Neutrophil (primary cell): ENCODE measurements around the gene ZNF148.
A peak's percentile ranks its signal among the peaks of the same experiment; 100 is the strongest.

ENCODE experiments used
- H3K27ac ChIP-seq: fragments of 200-600 bp; sonication (generic); 2 replicates; pipeline ENCODE4 v1.5.1; 2016; ENCODE audit warnings: mild to moderate bottlenecking, moderate library complexity
- H3K27me3 ChIP-seq: fragments of 200-600 bp; sonication (generic); 2 replicates; pipeline ENCODE4 v1.6.0; 2016; ENCODE audit warnings: mild to moderate bottlenecking
- H3K36me3 ChIP-seq: fragments of 200-600 bp; sonication (generic); 2 replicates; pipeline ENCODE4 v1.5.1; 2017
- H3K4me1 ChIP-seq, 2 experiments: fragments of 200-600 bp in 1 of 2; sonication (generic) in 1 of 2; 1 replicate in 1 of 2; 2 replicates in 1 of 2; pipeline versions ENCODE4 v1.5.1 to v1.6.1; 2013 to 2016; ENCODE audit warnings: low read depth in 1 of 2, low read length in 1 of 2, mild to moderate bottlenecking in 1 of 2, moderate library complexity in 1 of 2; ENCODE audit not compliant: control insufficient read depth in 1 of 2, insufficient read depth in 1 of 2
- H3K4me3 ChIP-seq, 2 experiments: fragments of 200-600 bp in 1 of 2; sonication (generic) in 1 of 2; 1 replicate in 1 of 2; 2 replicates in 1 of 2; pipeline ENCODE4 v1.5.1; 2013 to 2016; ENCODE audit warnings: low read depth in 1 of 2, low read length in 1 of 2, mild to moderate bottlenecking in 1 of 2, moderate library complexity in 1 of 2
- H3K9me3 ChIP-seq: fragments of 200-600 bp; sonication (generic); 2 replicates; pipeline ENCODE4 v1.5.1; 2016
- CTCF ChIP-seq: fragments of 200-600 bp; sonication (generic); IDR thresholded peaks from 2 replicates; pipeline ENCODE4 v1.5.1; 2016; ENCODE audit warnings: antibody characterized with exemption

The ZNF148 gene

GRCh38 chr3:125302932-125303331 lies 72.2 kb downstream of the ZNF148 start:
- no peak for TF ChIP-seq CTCF
- Histone ChIP-seq H3K4me1 (no peaks in the 10 kb centered on the region), H3K9me3 (no peaks in the 10 kb centered on the region), H3K27ac (no peak overlapping the region), H3K36me3 (peaks cover 5% of the 10 kb centered on the region), H3K27me3 (no peaks in the 10 kb centered on the region), H3K4me3 (no peak overlapping the region)

GRCh38 chr3:125300416-125300815 lies 74.7 kb downstream of the ZNF148 start:
- Histone ChIP-seq H3K4me1 (no peaks in the 10 kb centered on the region), H3K36me3 (peaks cover 5% of the 10 kb centered on the region), H3K27me3 (no peaks in the 10 kb centered on the region), H3K27ac (no peak overlapping the region), H3K9me3 (no peaks in the 10 kb centered on the region), H3K4me3 (no peak overlapping the region)
- TF ChIP-seq CTCF, result no peak

- H3K27me3 ChIP-seq, result no peaks in the 10 kb centered on the region
- H3K27ac ChIP-seq, result no peak overlapping the region
- H3K9me3 ChIP-seq, result no peaks in the 10 kb centered on the region
- peaks cover 0 to 10% of the 10 kb centered on the region in 2 experiments for H3K4me1 ChIP-seq
- peaks cover 5% of the 10 kb centered on the region for H3K36me3 ChIP-seq
- no peak overlapping the region for H3K4me3 ChIP-seq
- TF ChIP-seq CTCF, result no peak
These were observed 80.7 kb downstream of the ZNF148 start for GRCh38 chr3:125294411-125294810.

- Histone ChIP-seq H3K27me3 (no peaks in the 10 kb centered on the region), H3K9me3 (no peaks in the 10 kb centered on the region), H3K36me3 (peaks cover 12% of the 10 kb centered on the region), H3K27ac (no peak overlapping the region), H3K4me3 (no peak overlapping the region), H3K4me1 (peaks cover 0 to 12% of the 10 kb centered on the region in 2 experiments)
- TF ChIP-seq CTCF, result no peak
These were observed 83.1 kb downstream of the ZNF148 start for GRCh38 chr3:125292015-125292414.

- Histone ChIP-seq H3K4me3 (no peak overlapping the region), H3K9me3 (no peaks in the 10 kb centered on the region), H3K36me3 (peaks cover 12% of the 10 kb centered on the region), H3K4me1 (peaks cover 0 to 12% of the 10 kb centered on the region in 2 experiments), H3K27ac (peak overlapping the region; percentile 32), H3K27me3 (no peaks in the 10 kb centered on the region)
- TF ChIP-seq CTCF, result no peak
These were observed 85.6 kb downstream of the ZNF148 start for GRCh38 chr3:125289429-125289981.

GRCh38 chr3:125287248-125287647 lies 87.9 kb downstream of the ZNF148 start:
- no peak for TF ChIP-seq CTCF
- peaks cover 0 to 12% of the 10 kb centered on the region in 2 experiments for H3K4me1 ChIP-seq
- peaks cover 12% of the 10 kb centered on the region for H3K36me3 ChIP-seq
- no peak overlapping the region for H3K4me3 ChIP-seq
- H3K27me3 ChIP-seq, result no peaks in the 10 kb centered on the region
- no peak overlapping the region for H3K27ac ChIP-seq
- no peaks in the 10 kb centered on the region for H3K9me3 ChIP-seq
